IPS-NIHi7 (cell line): ENCODE data around the gene ZNF263.

Experiments used
- DNase-seq: peaks from one replicate; pipeline ENCODE4 v3.0.0; 2012; ENCODE audit warnings: mixed read lengths; ENCODE audit errors: extremely low spot score

The ZNF263 gene

DNA sequence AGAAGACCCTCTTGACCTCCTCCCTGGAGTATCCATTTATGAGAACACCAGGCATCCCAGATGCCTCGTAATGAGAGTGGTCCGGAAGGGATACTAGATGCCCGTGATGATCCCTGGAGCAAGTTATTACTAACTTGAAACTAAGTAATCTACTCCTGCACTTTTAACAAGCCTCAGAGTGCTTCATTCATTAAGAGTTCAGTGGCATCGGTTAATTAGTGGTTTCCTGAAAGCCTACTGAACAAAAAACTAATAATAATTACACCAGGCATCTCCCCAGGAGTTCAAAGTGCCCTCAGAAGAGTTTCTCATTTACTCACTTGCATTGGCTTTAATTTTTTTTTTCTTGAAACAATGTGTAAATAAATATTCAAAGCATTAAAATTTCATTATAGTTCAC, 44.2 kb downstream of the ZNF263 start:
- no peak for DNase-seq

DNA sequence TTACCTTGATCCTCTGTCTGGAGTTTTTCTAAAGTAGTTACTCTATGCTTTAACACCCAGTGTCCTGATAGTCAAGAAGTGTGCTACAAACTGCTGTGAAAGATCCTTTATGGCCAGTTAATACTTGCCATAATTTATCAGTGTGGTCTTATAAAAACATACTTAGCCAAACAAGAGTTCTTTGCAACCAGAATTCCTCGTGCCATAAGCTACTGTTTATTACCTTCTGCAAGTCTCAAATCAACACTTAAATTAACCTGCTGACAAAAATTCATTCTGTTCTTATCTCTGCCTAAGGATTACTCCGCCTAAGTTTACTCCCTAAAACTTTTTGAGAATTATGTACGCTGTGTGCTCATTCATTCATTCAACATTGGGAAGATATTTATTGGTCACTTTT, 44.8 kb downstream of the ZNF263 start:
- no peak for DNase-seq

DNA sequence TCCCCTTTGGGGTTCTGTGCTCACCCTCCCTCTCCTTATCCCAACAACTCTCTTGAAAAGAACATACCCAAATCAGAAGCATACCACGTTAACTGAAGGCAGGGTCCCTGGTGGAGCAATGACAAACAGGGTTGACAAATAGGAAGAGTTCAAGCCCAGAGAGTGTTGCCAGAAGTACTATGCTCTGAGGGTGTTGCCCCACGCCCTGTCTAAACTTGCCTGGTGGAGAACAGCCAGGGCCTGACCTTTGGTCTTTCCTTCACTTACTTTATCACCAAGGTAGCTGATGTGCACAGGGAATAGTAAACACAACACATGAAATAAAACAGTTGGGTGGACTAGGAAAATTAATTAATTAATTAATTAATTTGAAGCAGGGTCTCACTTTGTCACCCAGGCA, 45.4 kb downstream of the ZNF263 start:
- DNase-seq: no peak
